Measurements from ENCODE around the gene TMCO4. TPM values are rescaled to one million over a fixed set of nuclear protein-coding genes. Genes with fewer than 3 reads are reported as not detected.
A peak's percentile ranks its signal among the peaks of the same experiment; 100 is the strongest.

TMCO4 gene
- total RNA-seq, 1 donor from 2014 or later = 1.8 TPM

- Histone ChIP-seq H4K20me1 (ENCODE audit: insufficient read depth, low read length) (no peaks in the 10 kb centered on the region), H3K27me3 (ENCODE audit: insufficient read depth, low read length) (no peaks in the 10 kb centered on the region), H3K27ac (ENCODE audit: low read depth, low read length) (no peak overlapping the region), H3K9ac (ENCODE audit: low read length) (no peak overlapping the region), H3K4me2 (ENCODE audit: low read length) (no peak overlapping the region), H3K4me1 (ENCODE audit: insufficient read depth, low read length) (no peaks in the 10 kb centered on the region), H3K4me3 (ENCODE audit: insufficient read depth, low read depth, low read length) (no peak overlapping the region), H3K79me2 (ENCODE audit: insufficient read depth, low read length) (no peaks in the 10 kb centered on the region), H2AFZ (ENCODE audit: low read depth, low read length) (peak overlapping the region; percentile 18), H3K36me3 (ENCODE audit: insufficient read depth, low read length) (no peaks in the 10 kb centered on the region), H3K9me3 (ENCODE audit: insufficient read depth, low read depth, low read length) (no peaks in the 10 kb centered on the region)
- DNase-seq (ENCODE audit: low read depth) (peak; percentile 4), FAIRE-seq (no peak)
- Mint-ChIP-seq H3K4me3 (ENCODE audit: unreplicated experiment) (no peak overlapping the region), H3K4me1 (ENCODE audit: low read depth, unreplicated experiment) (no peaks in the 10 kb centered on the region), H3K9me3 (ENCODE audit: unreplicated experiment) (peaks cover 3% of the 10 kb centered on the region), H3K27ac (ENCODE audit: unreplicated experiment) (no peak overlapping the region), H3K36me3 (ENCODE audit: low read depth, unreplicated experiment) (peaks cover 8% of the 10 kb centered on the region), H3K27me3 (ENCODE audit: low read depth, unreplicated experiment) (peaks cover 23% of the 10 kb centered on the region)
- TF ChIP-seq CTCF (IDR thresholded peaks at IDR 0.05; ENCODE audit: insufficient read depth, low read depth, low read length) (no peak), EZH2 (IDR thresholded peaks at IDR 0.05; ENCODE audit: insufficient read depth, low read length) (no peak)
Observed at GRCh38 chr1:19775317-19775716, 24.4 kb downstream of the TMCO4 start.

GRCh38 chr1:19774180-19774785 lies 25.4 kb downstream of the TMCO4 start:
- Histone ChIP-seq H3K4me1 (ENCODE audit: insufficient read depth, low read length) (peaks cover 5% of the 10 kb centered on the region), H3K27me3 (ENCODE audit: insufficient read depth, low read length) (no peaks in the 10 kb centered on the region), H3K27ac (ENCODE audit: low read depth, low read length) (no peak overlapping the region), H3K4me3 (ENCODE audit: insufficient read depth, low read depth, low read length) (no peak overlapping the region), H3K4me2 (ENCODE audit: low read length) (no peak overlapping the region), H4K20me1 (ENCODE audit: insufficient read depth, low read length) (no peaks in the 10 kb centered on the region), H3K79me2 (ENCODE audit: insufficient read depth, low read length) (no peaks in the 10 kb centered on the region), H2AFZ (ENCODE audit: low read depth, low read length) (no peak overlapping the region), H3K9me3 (ENCODE audit: insufficient read depth, low read depth, low read length) (no peaks in the 10 kb centered on the region), H3K36me3 (ENCODE audit: insufficient read depth, low read length) (no peaks in the 10 kb centered on the region), H3K9ac (ENCODE audit: low read length) (no peak overlapping the region)
- no peak for FAIRE-seq
- peaks cover 4% of the 10 kb centered on the region for H3K4me1 Mint-ChIP-seq (ENCODE audit: low read depth, unreplicated experiment)
- no peak overlapping the region for H3K4me3 Mint-ChIP-seq (ENCODE audit: unreplicated experiment)
- peaks cover 2% of the 10 kb centered on the region for H3K9me3 Mint-ChIP-seq (ENCODE audit: unreplicated experiment)
- no peak overlapping the region for H3K27ac Mint-ChIP-seq (ENCODE audit: unreplicated experiment)
- peaks cover 16% of the 10 kb centered on the region for H3K27me3 Mint-ChIP-seq (ENCODE audit: low read depth, unreplicated experiment)
- peaks cover 6% of the 10 kb centered on the region for H3K36me3 Mint-ChIP-seq (ENCODE audit: low read depth, unreplicated experiment)
- TF ChIP-seq EZH2 (IDR thresholded peaks at IDR 0.05; ENCODE audit: insufficient read depth, low read length) = no peak
- no peak for TF ChIP-seq CTCF (IDR thresholded peaks at IDR 0.05; ENCODE audit: insufficient read depth, low read depth, low read length)
- no peak for DNase-seq (ENCODE audit: low read depth)

GRCh38 chr1:19773485-19773884 lies 26.2 kb downstream of the TMCO4 start:
- Mint-ChIP-seq H3K36me3 (ENCODE audit: low read depth, unreplicated experiment) (peaks cover 4% of the 10 kb centered on the region), H3K4me3 (ENCODE audit: unreplicated experiment) (no peak overlapping the region), H3K27ac (ENCODE audit: unreplicated experiment) (no peak overlapping the region), H3K9me3 (ENCODE audit: unreplicated experiment) (no peaks in the 10 kb centered on the region), H3K4me1 (ENCODE audit: low read depth, unreplicated experiment) (peaks cover 10% of the 10 kb centered on the region), H3K27me3 (ENCODE audit: low read depth, unreplicated experiment) (peaks cover 14% of the 10 kb centered on the region)
- H2AFZ ChIP-seq (ENCODE audit: low read depth, low read length) = no peak overlapping the region
- H3K27ac ChIP-seq (ENCODE audit: low read depth, low read length) = no peak overlapping the region
- no peak for TF ChIP-seq CTCF (IDR thresholded peaks at IDR 0.05; ENCODE audit: insufficient read depth, low read depth, low read length)
- TF ChIP-seq EZH2 (IDR thresholded peaks at IDR 0.05; ENCODE audit: insufficient read depth, low read length) = no peak
- H4K20me1 ChIP-seq (ENCODE audit: insufficient read depth, low read length) = no peaks in the 10 kb centered on the region
- H3K27me3 ChIP-seq (ENCODE audit: insufficient read depth, low read length) = no peaks in the 10 kb centered on the region
- no peak overlapping the region for H3K4me3 ChIP-seq (ENCODE audit: insufficient read depth, low read depth, low read length)
- no peak overlapping the region for H3K9ac ChIP-seq (ENCODE audit: low read length)
- no peak for DNase-seq (ENCODE audit: low read depth)
- no peaks in the 10 kb centered on the region for H3K9me3 ChIP-seq (ENCODE audit: insufficient read depth, low read depth, low read length)
- H3K4me2 ChIP-seq (ENCODE audit: low read length) = no peak overlapping the region
- no peaks in the 10 kb centered on the region for H3K79me2 ChIP-seq (ENCODE audit: insufficient read depth, low read length)
- FAIRE-seq = no peak
- no peaks in the 10 kb centered on the region for H3K36me3 ChIP-seq (ENCODE audit: insufficient read depth, low read length)
- peaks cover 13% of the 10 kb centered on the region for H3K4me1 ChIP-seq (ENCODE audit: insufficient read depth, low read length)
